ENCODE measurements around the gene ANKRD63. TPM values are rescaled to one million over a fixed set of nuclear protein-coding genes. Genes with fewer than 3 reads are reported as not detected.

Gene ANKRD63
- total and polyA plus RNA-seq, 9 of the 15 experiments (the other 6 are each of a cell fraction or from before 2014, with no cell fraction given): 1.3 to 2.0 (median 1.8) TPM; not detected in 6

DNA sequence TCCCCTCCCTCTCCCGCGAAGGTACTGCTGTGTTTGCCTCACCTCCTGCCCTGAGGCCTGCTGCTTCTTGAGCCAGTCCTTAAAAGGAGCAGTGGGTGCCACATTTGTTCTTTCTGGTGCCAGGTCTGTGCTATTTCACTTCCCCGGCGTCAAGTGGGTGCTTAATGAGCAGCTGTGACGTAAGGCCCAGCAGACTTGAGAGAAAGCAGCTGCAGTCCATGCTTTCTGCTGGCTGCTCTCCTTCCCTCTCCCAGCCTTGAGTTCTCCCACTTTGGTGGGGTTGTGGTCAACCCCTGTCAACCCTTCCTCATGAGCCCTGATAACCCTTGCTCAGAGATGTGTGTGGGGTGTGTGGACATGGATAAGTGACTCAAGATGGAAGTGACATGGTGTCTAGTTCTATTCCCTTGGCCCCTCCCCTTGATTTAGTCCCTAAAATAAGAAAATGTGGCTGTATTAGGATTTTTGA lies 47.5 kb upstream of the ANKRD63 start (continued):
- TF ChIP-seq, protein P1, sequence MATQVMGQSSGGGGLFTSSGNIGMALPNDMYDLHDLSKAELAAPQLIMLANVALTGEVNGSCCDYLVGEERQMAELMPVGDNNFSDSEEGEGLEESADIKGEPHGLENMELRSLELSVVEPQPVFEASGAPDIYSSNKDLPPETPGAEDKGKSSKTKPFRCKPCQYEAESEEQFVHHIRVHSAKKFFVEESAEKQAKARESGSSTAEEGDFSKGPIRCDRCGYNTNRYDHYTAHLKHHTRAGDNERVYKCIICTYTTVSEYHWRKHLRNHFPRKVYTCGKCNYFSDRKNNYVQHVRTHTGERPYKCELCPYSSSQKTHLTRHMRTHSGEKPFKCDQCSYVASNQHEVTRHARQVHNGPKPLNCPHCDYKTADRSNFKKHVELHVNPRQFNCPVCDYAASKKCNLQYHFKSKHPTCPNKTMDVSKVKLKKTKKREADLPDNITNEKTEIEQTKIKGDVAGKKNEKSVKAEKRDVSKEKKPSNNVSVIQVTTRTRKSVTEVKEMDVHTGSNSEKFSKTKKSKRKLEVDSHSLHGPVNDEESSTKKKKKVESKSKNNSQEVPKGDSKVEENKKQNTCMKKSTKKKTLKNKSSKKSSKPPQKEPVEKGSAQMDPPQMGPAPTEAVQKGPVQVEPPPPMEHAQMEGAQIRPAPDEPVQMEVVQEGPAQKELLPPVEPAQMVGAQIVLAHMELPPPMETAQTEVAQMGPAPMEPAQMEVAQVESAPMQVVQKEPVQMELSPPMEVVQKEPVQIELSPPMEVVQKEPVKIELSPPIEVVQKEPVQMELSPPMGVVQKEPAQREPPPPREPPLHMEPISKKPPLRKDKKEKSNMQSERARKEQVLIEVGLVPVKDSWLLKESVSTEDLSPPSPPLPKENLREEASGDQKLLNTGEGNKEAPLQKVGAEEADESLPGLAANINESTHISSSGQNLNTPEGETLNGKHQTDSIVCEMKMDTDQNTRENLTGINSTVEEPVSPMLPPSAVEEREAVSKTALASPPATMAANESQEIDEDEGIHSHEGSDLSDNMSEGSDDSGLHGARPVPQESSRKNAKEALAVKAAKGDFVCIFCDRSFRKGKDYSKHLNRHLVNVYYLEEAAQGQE (IDR thresholded peaks at IDR 0.05; ENCODE audit: borderline replicate concordance): no peak
- TF ChIP-seq, protein P1 (CRISPR knock-in tag; IDR thresholded peaks at IDR 0.05; ENCODE audit: low read depth): no peak
- TF ChIP-seq NFATC3 (IDR thresholded peaks at IDR 0.05): no peak
- peak; percentile 73 for TF ChIP-seq GATA2 (CRISPR knock-in tag; IDR thresholded peaks at IDR 0.05)
- peak; percentile 40; the same call in 1 of the 2 replicates for TF ChIP-seq BHLHE40 (IDR thresholded peaks at IDR 0.05; ENCODE audit: low read length)
- TF ChIP-seq PHTF2 (CRISPR knock-in tag; IDR thresholded peaks at IDR 0.05): no peak
- TF ChIP-seq PURB (CRISPR knock-in tag; IDR thresholded peaks at IDR 0.05; ENCODE audit: low read depth): no peak
- TF ChIP-seq, protein P2, sequence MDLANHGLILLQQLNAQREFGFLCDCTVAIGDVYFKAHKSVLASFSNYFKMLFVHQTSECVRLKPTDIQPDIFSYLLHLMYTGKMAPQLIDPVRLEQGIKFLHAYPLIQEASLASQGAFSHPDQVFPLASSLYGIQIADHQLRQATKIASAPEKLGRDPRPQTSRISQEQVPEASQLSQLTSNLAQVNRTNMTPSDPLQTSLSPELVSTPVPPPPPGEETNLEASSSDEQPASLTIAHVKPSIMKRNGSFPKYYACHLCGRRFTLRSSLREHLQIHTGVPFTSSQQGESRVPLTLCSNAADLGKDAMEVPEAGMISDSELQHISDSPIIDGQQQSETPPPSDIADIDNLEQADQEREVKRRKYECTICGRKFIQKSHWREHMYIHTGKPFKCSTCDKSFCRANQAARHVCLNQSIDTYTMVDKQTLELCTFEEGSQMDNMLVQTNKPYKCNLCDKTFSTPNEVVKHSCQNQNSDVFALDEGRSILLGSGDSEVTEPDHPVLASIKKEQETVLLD (IDR thresholded peaks at IDR 0.05): no peak
- TF ChIP-seq, protein P3, sequence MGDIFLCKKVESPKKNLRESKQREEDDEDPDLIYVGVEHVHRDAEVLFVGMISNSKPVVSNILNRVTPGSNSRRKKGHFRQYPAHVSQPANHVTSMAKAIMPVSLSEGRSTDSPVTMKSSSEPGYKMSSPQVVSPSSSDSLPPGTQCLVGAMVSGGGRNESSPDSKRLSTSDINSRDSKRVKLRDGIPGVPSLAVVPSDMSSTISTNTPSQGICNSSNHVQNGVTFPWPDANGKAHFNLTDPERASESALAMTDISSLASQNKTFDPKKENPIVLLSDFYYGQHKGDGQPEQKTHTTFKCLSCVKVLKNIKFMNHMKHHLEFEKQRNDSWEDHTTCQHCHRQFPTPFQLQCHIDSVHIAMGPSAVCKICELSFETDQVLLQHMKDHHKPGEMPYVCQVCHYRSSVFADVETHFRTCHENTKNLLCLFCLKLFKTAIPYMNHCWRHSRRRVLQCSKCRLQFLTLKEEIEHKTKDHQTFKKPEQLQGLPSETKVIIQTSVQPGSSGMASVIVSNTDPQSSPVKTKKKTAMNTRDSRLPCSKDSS (IDR thresholded peaks at IDR 0.05; ENCODE audit: low read depth, partially characterized antibody): no peak
- no peak for TF ChIP-seq RAD51 (IDR thresholded peaks at IDR 0.05; ENCODE audit: borderline replicate concordance, low read depth)
- 0 out of 2 replicates have a peak, but pooled peaks have one; percentile 27 for TF ChIP-seq NBN (IDR thresholded peaks at IDR 0.05; ENCODE audit: low read depth)
- no peak for TF ChIP-seq ZEB2 (IDR thresholded peaks at IDR 0.05)
- TF ChIP-seq, protein P4, sequence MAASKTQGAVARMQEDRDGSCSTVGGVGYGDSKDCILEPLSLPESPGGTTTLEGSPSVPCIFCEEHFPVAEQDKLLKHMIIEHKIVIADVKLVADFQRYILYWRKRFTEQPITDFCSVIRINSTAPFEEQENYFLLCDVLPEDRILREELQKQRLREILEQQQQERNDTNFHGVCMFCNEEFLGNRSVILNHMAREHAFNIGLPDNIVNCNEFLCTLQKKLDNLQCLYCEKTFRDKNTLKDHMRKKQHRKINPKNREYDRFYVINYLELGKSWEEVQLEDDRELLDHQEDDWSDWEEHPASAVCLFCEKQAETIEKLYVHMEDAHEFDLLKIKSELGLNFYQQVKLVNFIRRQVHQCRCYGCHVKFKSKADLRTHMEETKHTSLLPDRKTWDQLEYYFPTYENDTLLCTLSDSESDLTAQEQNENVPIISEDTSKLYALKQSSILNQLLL (CRISPR knock-in tag; IDR thresholded peaks at IDR 0.05; ENCODE audit: borderline replicate concordance): no peak
- TF ChIP-seq ZKSCAN3 (CRISPR knock-in tag; IDR thresholded peaks at IDR 0.05): no peak
- TF ChIP-seq, protein P5, sequence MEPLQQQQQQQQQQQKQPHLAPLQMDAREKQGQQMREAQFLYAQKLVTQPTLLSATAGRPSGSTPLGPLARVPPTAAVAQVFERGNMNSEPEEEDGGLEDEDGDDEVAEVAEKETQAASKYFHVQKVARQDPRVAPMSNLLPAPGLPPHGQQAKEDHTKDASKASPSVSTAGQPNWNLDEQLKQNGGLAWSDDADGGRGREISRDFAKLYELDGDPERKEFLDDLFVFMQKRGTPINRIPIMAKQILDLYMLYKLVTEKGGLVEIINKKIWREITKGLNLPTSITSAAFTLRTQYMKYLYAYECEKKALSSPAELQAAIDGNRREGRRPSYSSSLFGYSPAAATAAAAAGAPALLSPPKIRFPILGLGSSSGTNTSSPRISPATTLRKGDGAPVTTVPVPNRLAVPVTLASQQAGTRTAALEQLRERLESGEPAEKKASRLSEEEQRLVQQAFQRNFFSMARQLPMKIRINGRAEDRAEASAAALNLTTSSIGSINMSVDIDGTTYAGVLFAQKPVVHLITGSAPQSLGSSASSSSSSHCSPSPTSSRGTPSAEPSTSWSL (CRISPR knock-in tag; IDR thresholded peaks at IDR 0.05; ENCODE audit: borderline replicate concordance): no peak
- no peak for TF ChIP-seq ZNF212 (CRISPR knock-in tag; IDR thresholded peaks at IDR 0.05)

All from K562 (cell line).